GM06990 (cell line): ENCODE measurements around the gene SRGAP3.

ENCODE experiments used
- DNase-seq: peaks from one replicate; pipeline ENCODE4 v3.0.0-alpha.2; 2011; ENCODE audit not compliant: insufficient read length; ENCODE audit errors: extremely low read depth
- H3K27me3 ChIP-seq: replicated peaks from 2 replicates; pipeline ENCODE4 v1.6.0; 2011; ENCODE audit warnings: low read length; ENCODE audit not compliant: control insufficient read depth, insufficient read depth
- H3K36me3 ChIP-seq: 2 replicates; pipeline ENCODE4 v1.5.1; 2011; ENCODE audit warnings: low read length; ENCODE audit not compliant: control insufficient read depth, insufficient read depth
- H3K4me3 ChIP-seq: replicated peaks from 2 replicates; pipeline ENCODE4 v1.5.1; 2011; ENCODE audit warnings: low read depth, mild to moderate bottlenecking, control low read depth, low read length
- CTCF ChIP-seq: IDR thresholded peaks from 2 replicates; pipeline ENCODE4 v1.5.1; 2011; ENCODE audit warnings: low read length, control low read depth, mild to moderate bottlenecking, inconsistent platforms; ENCODE audit not compliant: insufficient read depth, poor library complexity, severe bottlenecking

Gene SRGAP3

DNA sequence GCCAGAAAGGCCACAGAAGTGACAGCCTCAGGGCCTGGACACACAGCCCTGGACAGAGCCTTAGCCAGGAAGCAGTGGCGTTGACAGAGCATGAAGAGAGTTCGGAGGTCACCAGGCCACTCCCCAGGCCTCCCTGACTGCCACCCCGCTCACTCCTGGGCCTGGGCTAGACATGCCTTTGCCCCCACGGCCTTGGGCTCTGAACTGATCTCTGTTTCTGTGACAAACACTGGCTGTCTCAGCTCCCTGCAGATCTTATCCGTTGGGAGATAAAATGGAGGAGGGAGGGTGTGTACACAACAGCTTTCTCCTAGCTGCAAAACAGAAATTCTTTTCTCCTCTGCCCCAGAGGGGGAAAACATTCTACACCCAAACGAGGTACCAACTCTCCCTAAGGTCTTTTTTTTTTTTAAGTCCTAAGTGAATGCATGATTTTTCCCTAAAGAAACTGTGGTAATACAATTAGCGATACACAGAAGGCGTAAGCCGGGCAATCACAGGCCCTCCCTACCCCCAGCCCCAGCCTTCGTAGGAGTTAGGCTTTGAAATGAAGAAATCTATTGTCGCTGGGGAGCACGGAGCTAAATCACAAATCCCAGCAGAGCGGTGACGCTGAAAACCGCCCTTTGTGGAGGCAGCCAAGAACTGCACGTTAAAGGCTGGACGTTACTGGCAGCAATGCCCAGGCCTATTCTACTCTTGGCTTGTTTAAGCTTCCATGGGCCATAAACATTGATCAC lies 45.0 kb downstream of the SRGAP3 start:
- no peak for DNase-seq

GRCh38 chr3:9203317-9203716 lies 46.1 kb downstream of the SRGAP3 start:
- TF ChIP-seq CTCF: no peak
- no peak for DNase-seq
- no peaks in the 10 kb centered on the region for H3K27me3 ChIP-seq
- H3K36me3 ChIP-seq: no peaks in the 10 kb centered on the region
- no peak overlapping the region for H3K4me3 ChIP-seq

More for the DNA sequence above, 45.0 kb downstream of the SRGAP3 start:
- Histone ChIP-seq H3K27me3 (no peaks in the 10 kb centered on the region), H3K4me3 (no peak overlapping the region), H3K36me3 (no peaks in the 10 kb centered on the region)
- TF ChIP-seq CTCF: no peak

GRCh38 chr3:9202546-9202945 lies 46.9 kb downstream of the SRGAP3 start:
- Histone ChIP-seq H3K27me3 (no peaks in the 10 kb centered on the region), H3K4me3 (no peak overlapping the region), H3K36me3 (no peaks in the 10 kb centered on the region)
- no peak for TF ChIP-seq CTCF
- no peak for DNase-seq

DNA sequence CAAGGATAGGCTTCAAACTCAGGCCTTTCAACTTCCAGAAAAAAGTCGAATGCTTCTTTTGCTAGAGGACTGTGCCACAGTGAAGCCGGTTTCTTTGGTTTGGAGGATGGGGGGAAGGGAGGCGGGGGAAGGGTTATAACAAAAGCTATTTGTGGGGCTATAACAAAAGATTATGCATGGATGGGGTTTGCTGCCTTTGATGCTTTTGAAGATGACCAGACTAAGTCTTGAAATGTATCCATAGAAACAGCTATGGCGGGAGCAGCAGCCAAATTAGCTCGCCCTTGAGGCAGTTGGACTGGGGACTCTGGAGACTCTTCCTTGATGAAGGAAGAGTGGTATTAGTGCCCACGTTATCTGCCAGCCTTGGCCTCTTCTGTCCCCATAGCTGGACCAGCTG lies 47.5 kb downstream of the SRGAP3 start:
- Histone ChIP-seq H3K36me3 (no peaks in the 10 kb centered on the region), H3K27me3 (no peaks in the 10 kb centered on the region), H3K4me3 (no peak overlapping the region)
- no peak for TF ChIP-seq CTCF
- DNase-seq: no peak

GRCh38 chr3:9201266-9201665 lies 48.2 kb downstream of the SRGAP3 start:
- TF ChIP-seq CTCF: no peak
- no peak overlapping the region for H3K4me3 ChIP-seq
- no peaks in the 10 kb centered on the region for H3K36me3 ChIP-seq
- H3K27me3 ChIP-seq: no peaks in the 10 kb centered on the region
- no peak for DNase-seq

DNA sequence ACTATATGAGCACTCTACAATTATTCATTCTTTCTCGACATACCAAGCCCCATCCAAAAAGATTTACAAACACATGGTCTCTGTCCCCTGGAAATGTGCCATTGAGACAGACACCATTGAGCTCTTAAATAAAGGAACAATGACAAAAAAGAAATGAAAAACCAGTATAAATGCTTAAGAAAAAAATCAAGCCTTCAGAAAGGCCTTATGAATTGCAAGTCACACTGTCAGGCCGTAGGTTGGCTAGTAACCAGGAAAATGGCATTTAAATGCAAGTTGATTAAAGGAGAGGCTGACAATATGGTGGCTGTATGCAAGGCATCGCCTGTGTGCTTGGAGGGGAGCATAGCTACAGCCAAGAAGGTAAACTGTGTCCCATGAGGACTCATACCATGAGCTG lies 49.7 kb downstream of the SRGAP3 start:
- Histone ChIP-seq H3K36me3 (no peaks in the 10 kb centered on the region), H3K4me3 (no peak overlapping the region), H3K27me3 (no peaks in the 10 kb centered on the region)
- no peak for DNase-seq
- no peak for TF ChIP-seq CTCF
